Neuronal stem cell (in vitro differentiated cells): ENCODE results near the gene ADTRP.
A peak's percentile ranks its signal among the peaks of the same experiment; 100 is the strongest.

Experiments
- DNase-seq: peaks from one replicate; pipeline ENCODE4 v3.0.0-alpha.2; 2013; ENCODE audit warnings: low spot score
- H2AFZ ChIP-seq: one replicate; pipeline ENCODE4 v1.6.1; 2013; ENCODE audit warnings: mild to moderate bottlenecking, low read length, inconsistent platforms
- H2AK5ac ChIP-seq: 2 replicates; pipeline ENCODE4 v1.6.1; 2013; ENCODE audit warnings: low read depth, mild to moderate bottlenecking, inconsistent platforms, low read length, moderate library complexity, mixed read lengths
- H2BK120ac ChIP-seq: 2 replicates; pipeline ENCODE4 v1.6.1; 2013; ENCODE audit warnings: low read depth, mild to moderate bottlenecking, inconsistent platforms, low read length, moderate library complexity, mixed read lengths
- H2BK12ac ChIP-seq: one replicate; pipeline ENCODE4 v1.6.1; 2013; ENCODE audit warnings: low read length, inconsistent platforms
- H2BK15ac ChIP-seq: 2 replicates; pipeline ENCODE4 v1.6.1; 2013; ENCODE audit warnings: mild to moderate bottlenecking, low read length, inconsistent platforms, mixed read lengths
- H2BK5ac ChIP-seq: one replicate; pipeline ENCODE4 v1.6.1; 2013; ENCODE audit warnings: inconsistent platforms, mild to moderate bottlenecking, low read length, moderate library complexity
- H3K14ac ChIP-seq: one replicate; pipeline ENCODE4 v1.6.1; 2013; ENCODE audit warnings: low read length, inconsistent platforms
- H3K18ac ChIP-seq: 2 replicates; pipeline ENCODE4 v1.6.1; 2013; ENCODE audit warnings: low read length, inconsistent platforms
- H3K23ac ChIP-seq: 2 replicates; pipeline ENCODE4 v1.6.1; 2013; ENCODE audit warnings: low read depth, mild to moderate bottlenecking, mixed read lengths, low read length, inconsistent platforms; ENCODE audit not compliant: poor library complexity
- H3K27ac ChIP-seq: replicated peaks from 3 replicates; pipeline ENCODE4 v1.5.1; 2013; ENCODE audit warnings: low read length, inconsistent platforms
- H3K27me3 ChIP-seq, 3 experiments: 2 replicates each; pipeline ENCODE4 v1.6.1; 2013; ENCODE audit warnings: low read length in 3 of 3, mild to moderate bottlenecking in 2 of 3, inconsistent platforms in 1 of 3, low read depth in 1 of 3, mixed read lengths in 1 of 3, moderate library complexity in 1 of 3; ENCODE audit not compliant: control insufficient read depth in 3 of 3, insufficient read depth in 3 of 3
- H3K36me3 ChIP-seq, 2 donors: replicated peaks in 1 of 2; 2 replicates each; pipeline ENCODE4 v1.6.1; 2013; ENCODE audit warnings: low read length in 2 of 2; ENCODE audit not compliant: control insufficient read depth in 2 of 2, insufficient read depth in 2 of 2
- H3K4ac ChIP-seq: 2 replicates; pipeline ENCODE4 v1.6.1; 2013; ENCODE audit warnings: inconsistent platforms, mild to moderate bottlenecking, low read length, moderate library complexity
- H3K4me1 ChIP-seq, 2 donors: 1 replicate in 1 of 2; 2 replicates in 1 of 2; pipeline ENCODE4 v1.6.1; 2013; ENCODE audit warnings: low read length in 2 of 2, low read depth in 1 of 2; ENCODE audit not compliant: control insufficient read depth in 2 of 2, insufficient read depth in 1 of 2
- H3K4me2 ChIP-seq: one replicate; pipeline ENCODE4 v1.6.1; 2013; ENCODE audit warnings: mild to moderate bottlenecking, low read length, inconsistent platforms; ENCODE audit not compliant: insufficient read depth, poor library complexity, severe bottlenecking
- H3K4me3 ChIP-seq, 2 donors: 2 replicates each; pipeline ENCODE4 v1.5.1; 2013; ENCODE audit warnings: low read length in 2 of 2, mild to moderate bottlenecking in 2 of 2, inconsistent platforms in 1 of 2, moderate library complexity in 1 of 2
- H3K79me1 ChIP-seq: one replicate; pipeline ENCODE4 v1.6.1; 2013; ENCODE audit warnings: low read depth, mild to moderate bottlenecking, inconsistent platforms, low read length, moderate library complexity
- H3K9ac ChIP-seq: one replicate; pipeline ENCODE4 v1.6.1; 2013; ENCODE audit warnings: mild to moderate bottlenecking, low read depth, low read length, inconsistent platforms; ENCODE audit not compliant: poor library complexity
- H3K9me3 ChIP-seq, 2 donors: replicated peaks in 1 of 2; 2 replicates each; pipeline versions ENCODE3 to v1.6.1; 2013; ENCODE audit warnings: low read length in 2 of 2, mild to moderate bottlenecking in 2 of 2, inconsistent platforms in 1 of 2, low read depth in 1 of 2, mixed read lengths in 1 of 2, moderate library complexity in 1 of 2; ENCODE audit not compliant: control insufficient read depth in 2 of 2, insufficient read depth in 1 of 2
- H4K8ac ChIP-seq: one replicate; pipeline ENCODE4 v1.6.1; 2013; ENCODE audit warnings: low read depth, mild to moderate bottlenecking, inconsistent platforms, low read length, moderate library complexity
- H4K91ac ChIP-seq: one replicate; pipeline ENCODE4 v1.6.1; 2013; ENCODE audit warnings: low read length, low read depth, mild to moderate bottlenecking, inconsistent platforms; ENCODE audit not compliant: poor library complexity
- WGBS, 2 donors: extraction: QIAGEN DNeasy Blood & Tissue Kit; methylation state at CpG; one replicate each; pipeline ENCODE4 v1.1.7; 2013; ENCODE audit warnings: missing lambda C conversion rate in 2 of 2, mixed read lengths in 1 of 2; ENCODE audit not compliant: insufficient read length in 2 of 2, insufficient replicate concordance in 1 of 2; ENCODE audit errors: extremely low coverage in 2 of 2; 5-methylcytosine and 5-hydroxymethylcytosine counted together

ADTRP gene

DNA sequence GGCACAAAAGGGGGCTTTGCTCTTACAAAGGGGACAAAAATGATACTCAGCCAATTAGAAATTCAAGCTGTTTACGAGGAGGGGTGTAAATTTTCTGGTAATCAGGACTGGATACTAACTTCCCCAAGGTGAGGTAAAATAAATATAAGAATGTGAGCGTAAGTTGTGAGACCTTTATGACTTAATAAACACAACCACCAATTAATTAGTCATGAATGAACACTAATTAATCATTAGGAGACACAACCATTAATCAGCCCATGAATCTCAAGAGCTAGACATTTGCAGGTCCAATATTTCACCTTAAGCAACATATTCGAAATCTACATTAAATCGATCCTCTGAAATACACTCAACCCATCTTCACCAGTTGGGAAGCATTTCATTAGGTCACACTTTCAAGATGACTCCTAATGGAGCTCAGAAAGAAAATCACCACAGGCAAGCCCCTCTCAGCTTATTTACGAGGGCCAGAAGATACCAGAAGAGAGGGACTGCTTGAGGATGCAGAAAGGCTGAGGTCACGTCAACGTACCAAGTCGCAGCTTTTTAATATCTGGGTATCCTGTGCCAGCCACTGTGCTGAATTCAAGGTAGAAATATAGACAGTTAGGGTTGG is 2.7 kb downstream of the ADTRP start:
- Histone ChIP-seq H3K9me3 (no peaks in the 10 kb centered on the region), H3K23ac (no peak overlapping the region), H4K91ac (no peak overlapping the region), H3K4me2 (no peak overlapping the region), H3K4me3 (no peak overlapping the region), H3K36me3 (no peaks in the 10 kb centered on the region), H3K4me1 (peaks cover 3 to 5% of the 10 kb centered on the region in 2 donors), H3K4ac (no peak overlapping the region), H3K27me3 (no peaks in the 10 kb centered on the region), H3K27ac (no peak overlapping the region), H2BK12ac (no peak overlapping the region), H4K8ac (no peak overlapping the region), H3K9ac (no peak overlapping the region), H2BK120ac (no peak overlapping the region), H3K14ac (no peak overlapping the region), H2AK5ac (no peak overlapping the region), H2BK15ac (no peak overlapping the region), H2BK5ac (no peak overlapping the region), H2AFZ (no peak overlapping the region), H3K18ac (no peak overlapping the region), H3K79me1 (no peaks in the 10 kb centered on the region)
- no CpG with 5 or more reads among the region's 8 CpGs for WGBS, 2 donors
- no peak for DNase-seq

GRCh38 chr6:11774426-11774825 is 4.2 kb downstream of the ADTRP start:
- Histone ChIP-seq H2AK5ac (no peak overlapping the region), H4K91ac (no peak overlapping the region), H2BK12ac (no peak overlapping the region), H2BK15ac (no peak overlapping the region), H4K8ac (no peak overlapping the region), H2AFZ (no peak overlapping the region), H2BK5ac (no peak overlapping the region), H3K9me3 (no peaks in the 10 kb centered on the region), H3K36me3 (no peaks in the 10 kb centered on the region), H3K4me3 (no peak overlapping the region), H3K23ac (no peak overlapping the region), H3K79me1 (no peaks in the 10 kb centered on the region), H3K9ac (no peak overlapping the region), H3K4me1 (peaks cover 2 to 11% of the 10 kb centered on the region in 2 donors), H3K27ac (no peak overlapping the region), H2BK120ac (no peak overlapping the region), H3K4me2 (no peak overlapping the region), H3K4ac (no peak overlapping the region), H3K27me3 (no peaks in the 10 kb centered on the region), H3K14ac (no peak overlapping the region), H3K18ac (no peak overlapping the region)
- WGBS, 2 donors = no CpG with 5 or more reads among the region's 4 CpGs
- DNase-seq = no peak

DNA sequence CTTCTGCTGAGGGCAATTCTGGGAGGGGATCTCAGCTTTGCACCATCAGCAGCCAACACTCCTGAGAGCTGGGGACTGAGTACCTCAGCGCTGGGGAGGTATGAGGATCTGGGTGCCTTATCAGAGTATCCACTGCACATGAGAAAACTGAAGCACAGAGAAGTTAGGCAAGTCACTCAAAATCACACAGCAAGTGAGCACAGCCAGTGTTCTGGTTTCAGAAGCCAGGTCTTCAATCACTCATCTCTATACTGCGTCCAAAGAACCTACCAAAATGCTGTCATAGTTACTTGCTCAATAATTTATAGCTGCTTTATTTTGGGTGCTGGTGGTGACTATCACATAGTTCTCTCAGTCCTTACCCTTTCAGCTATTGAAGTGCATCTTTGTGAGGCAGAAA is 5.0 kb downstream of the ADTRP start:
- Histone ChIP-seq H3K4ac (no peak overlapping the region), H2BK5ac (no peak overlapping the region), H3K79me1 (no peaks in the 10 kb centered on the region), H4K8ac (no peak overlapping the region), H3K27me3 (no peaks in the 10 kb centered on the region), H3K18ac (peak overlapping the region; percentile 9), H3K9ac (no peak overlapping the region), H2BK15ac (no peak overlapping the region), H3K36me3 (no peaks in the 10 kb centered on the region), H2BK12ac (no peak overlapping the region), H3K27ac (no peak overlapping the region), H2BK120ac (no peak overlapping the region), H3K4me3 (no peak overlapping the region), H2AK5ac (no peak overlapping the region), H2AFZ (no peak overlapping the region), H3K9me3 (no peaks in the 10 kb centered on the region), H3K4me1 (peaks cover 0 to 9% of the 10 kb centered on the region in 2 donors), H3K4me2 (no peak overlapping the region), H3K23ac (no peak overlapping the region), H4K91ac (no peak overlapping the region), H3K14ac (no peak overlapping the region)
- WGBS, 2 donors = no CpG with 5 or more reads among the region's 2 CpGs
- no peak for DNase-seq

DNA sequence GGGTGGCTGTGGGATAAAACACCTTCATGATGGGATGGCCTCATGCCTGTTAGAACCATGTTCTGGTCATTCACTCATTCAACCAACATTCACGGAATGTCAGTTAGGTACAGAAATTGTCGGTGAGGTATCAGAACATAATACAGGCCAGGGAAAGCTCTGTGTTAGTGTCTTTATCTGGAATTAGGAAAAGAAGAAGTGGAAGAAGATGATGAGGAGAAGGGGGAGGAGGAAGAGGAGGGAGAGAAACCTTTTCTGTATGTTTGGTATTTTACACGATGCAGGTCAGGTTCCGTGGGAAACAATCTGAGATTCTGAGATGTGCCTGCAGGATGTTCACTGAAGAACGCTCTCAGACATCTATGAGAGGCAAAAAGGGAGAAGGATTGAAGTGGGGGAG is 5.6 kb downstream of the ADTRP start:
- no peak overlapping the region for H2BK12ac ChIP-seq
- H2AK5ac ChIP-seq = no peak overlapping the region
- no peak overlapping the region for H4K8ac ChIP-seq
- no peak overlapping the region for H2BK120ac ChIP-seq
- peaks cover 0 to 9% of the 10 kb centered on the region in 2 donors for H3K4me1 ChIP-seq
- H3K18ac ChIP-seq = no peak overlapping the region
- no peak overlapping the region for H3K23ac ChIP-seq
- no peaks in the 10 kb centered on the region for H3K9me3 ChIP-seq
- H3K4me2 ChIP-seq = no peak overlapping the region
- no peak overlapping the region for H2AFZ ChIP-seq
- no CpG with 5 or more reads among the region's 5 CpGs for WGBS, 2 donors
- H3K79me1 ChIP-seq = no peaks in the 10 kb centered on the region
- no peak overlapping the region for H4K91ac ChIP-seq
- no peak overlapping the region for H3K27ac ChIP-seq
- H3K4ac ChIP-seq = no peak overlapping the region
- no peak overlapping the region for H3K4me3 ChIP-seq
- no peak overlapping the region for H3K14ac ChIP-seq
- H3K36me3 ChIP-seq = no peaks in the 10 kb centered on the region
- H2BK15ac ChIP-seq = no peak overlapping the region
- H3K9ac ChIP-seq = no peak overlapping the region
- no peaks in the 10 kb centered on the region for H3K27me3 ChIP-seq
- no peak overlapping the region for H2BK5ac ChIP-seq
- no peak for DNase-seq
